HepG2 (cell line): ENCODE data around the gene NDUFAF3.

Experiments
- CTCF ChIP-seq: sonication (generic); formaldehyde crosslinking; IDR thresholded peaks from 2 replicates; pipeline ENCODE4 v1.5.0; 2020; ENCODE audit warnings: mild to moderate bottlenecking, missing genetic modification reagents, moderate library complexity
- EP300 ChIP-seq, 3 experiments: sonication (generic) in 1 of 3; formaldehyde crosslinking in 1 of 3; IDR thresholded peaks; 2 replicates each; pipeline versions ENCODE4 v1.5.1 to v1.6.1; 2011 to 2020; ENCODE audit warnings: low read depth in 2 of 3, low read length in 2 of 3, borderline replicate concordance in 1 of 3, improper control_type of control experiment in 1 of 3, mild to moderate bottlenecking in 1 of 3, missing genetic modification reagents in 1 of 3, moderate library complexity in 1 of 3
- FOSL1 ChIP-seq: sonication (generic); formaldehyde crosslinking; IDR thresholded peaks from 2 replicates; pipeline ENCODE4 v1.9.0; 2021; ENCODE audit warnings: missing genetic modification reagents, borderline replicate concordance
- IKZF1 ChIP-seq: fragments of 450-650 bp; IDR thresholded peaks from 2 replicates; pipeline ENCODE4 v1.7.1; 2016
- IRF9 ChIP-seq: sonication (generic); formaldehyde crosslinking; IDR thresholded peaks from 2 replicates; pipeline ENCODE4 v1.8.0; 2022; ENCODE audit warnings: missing genetic modification reagents, mild to moderate bottlenecking, borderline replicate concordance
- JUN ChIP-seq: sonication (generic); formaldehyde crosslinking; IDR thresholded peaks from 2 replicates; pipeline ENCODE4 v1.4.0; 2020; ENCODE audit warnings: mild to moderate bottlenecking, missing genetic modification reagents
- KLF16 ChIP-seq, 2 experiments: sonication (generic) in 1 of 2; formaldehyde crosslinking in 1 of 2; IDR thresholded peaks; 2 replicates each; pipeline versions ENCODE4 v1.6.1 to v1.8.0; 2016 to 2023; ENCODE audit warnings: missing genetic modification reagents in 2 of 2, missing compliant biosample characterization in 1 of 2
- POLR2AphosphoS5 ChIP-seq: IDR thresholded peaks from 2 replicates; pipeline ENCODE4 v1.6.1; 2012; ENCODE audit warnings: low read depth, low read length
- ZFP36L2 ChIP-seq: sonication (generic); formaldehyde crosslinking; IDR thresholded peaks from 2 replicates; pipeline ENCODE4 v1.4.0; 2020; ENCODE audit warnings: missing genetic modification reagents

- TF ChIP-seq ZFP36L2: no peak
- no peak for TF ChIP-seq EP300 (IDR thresholded peaks at IDR 0.05; ENCODE audit: low read depth in 2 of 2, low read length in 2 of 2)
- no peak for TF ChIP-seq EP300 (CRISPR knock-in tag; IDR thresholded peaks at IDR 0.05; ENCODE audit: borderline replicate concordance)
- TF ChIP-seq CTCF: no peak
- TF ChIP-seq JUN (CRISPR knock-in tag): no peak
- TF ChIP-seq FOSL1 (CRISPR knock-in tag): no peak
- TF ChIP-seq KLF16 (CRISPR knock-in tag; IDR thresholded peaks at IDR 0.05): no peak
- TF ChIP-seq IKZF1: no peak
- no peak for TF ChIP-seq POLR2AphosphoS5
- TF ChIP-seq IRF9 (CRISPR knock-in tag): no peak
Measured at GRCh38 chr3:49028298-49028672, 6.4 kb downstream of the NDUFAF3 start.
